AG08395 (cell line): Measurements from ENCODE around the gene SCAMP5.

Source experiments
- DNase-seq: peaks from one replicate; pipeline ENCODE4 v3.0.0; 2012; ENCODE audit warnings: mixed read lengths, low spot score

SCAMP5 gene, protein sequence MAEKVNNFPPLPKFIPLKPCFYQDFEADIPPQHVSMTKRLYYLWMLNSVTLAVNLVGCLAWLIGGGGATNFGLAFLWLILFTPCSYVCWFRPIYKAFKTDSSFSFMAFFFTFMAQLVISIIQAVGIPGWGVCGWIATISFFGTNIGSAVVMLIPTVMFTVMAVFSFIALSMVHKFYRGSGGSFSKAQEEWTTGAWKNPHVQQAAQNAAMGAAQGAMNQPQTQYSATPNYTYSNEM

DNA sequence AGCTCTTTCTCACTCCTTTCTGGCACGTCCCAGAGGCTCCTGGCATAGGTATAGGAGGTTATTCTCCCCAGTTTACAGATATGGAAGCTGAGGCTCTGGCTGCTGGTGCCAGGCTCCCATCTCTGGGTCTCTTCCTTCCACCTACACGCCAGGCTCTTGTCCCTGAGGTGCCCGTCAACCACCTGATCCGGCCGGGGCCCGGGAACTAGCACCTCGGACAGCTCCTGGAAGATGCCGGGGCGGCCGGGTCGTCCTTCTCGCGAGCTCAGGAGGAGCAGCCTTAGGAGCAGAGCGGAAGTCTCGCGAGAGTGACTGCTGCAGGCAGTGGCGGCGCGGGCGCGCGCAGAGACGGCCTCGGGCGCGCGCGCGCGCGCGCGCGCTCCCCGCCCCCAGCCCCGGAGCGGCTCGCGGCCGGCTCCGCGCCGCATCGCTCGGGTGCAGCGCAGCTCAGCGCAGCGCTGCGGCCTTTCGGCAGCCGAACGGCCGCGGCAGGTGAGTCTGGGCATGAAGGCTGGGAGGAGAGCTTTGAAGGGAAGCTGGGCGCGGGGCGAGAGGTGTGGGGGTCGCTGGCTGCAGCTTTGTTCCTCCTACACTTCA is at the start of gene SCAMP5:
SCAMP5 (plus strand) TSS at position 382 of the 597 bp plus-strand sequence. CDS start 16,277 bp downstream, outside the sequence.
- peak; percentile 98 for DNase-seq

DNA sequence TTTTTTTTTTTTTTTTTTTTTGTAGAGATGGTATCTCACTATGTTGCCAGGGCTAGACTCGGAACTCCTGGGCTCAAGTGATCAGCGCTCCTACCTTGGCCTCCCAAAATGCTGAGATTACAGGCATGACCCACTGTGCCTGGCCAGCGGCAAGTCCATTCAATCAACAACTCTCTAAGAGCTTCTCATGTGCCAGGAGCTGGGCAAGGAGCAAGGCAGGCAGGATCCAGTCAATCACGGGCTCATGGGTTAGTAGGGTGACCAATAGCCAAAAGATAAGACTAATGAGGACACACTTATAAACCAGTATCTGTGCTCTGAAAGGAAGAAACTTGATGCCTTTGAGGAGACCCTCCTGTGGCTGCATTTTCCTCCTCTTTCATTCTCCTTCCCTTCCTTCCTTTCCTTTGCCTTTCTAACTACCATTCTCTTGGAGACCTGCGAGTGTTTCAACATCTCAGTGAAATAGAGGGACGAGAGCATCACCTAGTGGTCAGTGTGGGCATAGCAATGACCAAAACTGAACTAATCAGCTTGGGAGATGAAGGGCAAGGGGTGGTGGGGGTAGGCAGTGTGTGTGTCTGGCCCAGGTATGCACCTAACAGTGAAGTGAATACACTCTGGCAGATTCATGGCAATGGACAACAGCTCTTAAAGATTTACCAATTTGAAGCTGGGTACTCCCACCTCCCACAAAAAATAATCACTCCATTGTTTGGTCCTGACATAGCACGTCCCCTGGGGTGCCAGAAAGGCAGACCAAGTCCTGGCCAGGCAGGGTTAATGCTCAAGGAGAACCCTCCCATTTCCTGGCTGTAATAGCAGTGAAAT is 45.1 kb upstream of the SCAMP5 start:
- peak; percentile 82 for DNase-seq

DNA sequence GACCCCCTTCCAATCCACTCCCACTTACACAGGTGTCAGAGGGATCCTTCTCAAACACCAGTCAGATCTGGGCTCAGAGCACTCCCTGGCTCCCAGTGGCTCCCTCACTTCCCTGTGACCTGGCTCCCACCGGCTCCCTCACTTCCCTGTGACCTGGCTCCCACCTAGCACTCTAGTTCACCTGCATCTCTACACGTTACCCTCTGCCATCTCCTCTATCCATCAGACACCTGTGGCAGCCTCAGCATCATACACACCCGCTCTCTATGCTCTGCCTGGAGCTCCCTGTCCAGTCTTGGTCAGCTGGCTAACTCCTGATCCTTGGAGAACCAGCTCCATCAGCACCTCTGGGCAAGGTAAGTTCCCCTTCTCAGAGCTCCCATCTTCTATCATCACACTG is 44.4 kb upstream of the SCAMP5 start:
- no peak for DNase-seq

DNA sequence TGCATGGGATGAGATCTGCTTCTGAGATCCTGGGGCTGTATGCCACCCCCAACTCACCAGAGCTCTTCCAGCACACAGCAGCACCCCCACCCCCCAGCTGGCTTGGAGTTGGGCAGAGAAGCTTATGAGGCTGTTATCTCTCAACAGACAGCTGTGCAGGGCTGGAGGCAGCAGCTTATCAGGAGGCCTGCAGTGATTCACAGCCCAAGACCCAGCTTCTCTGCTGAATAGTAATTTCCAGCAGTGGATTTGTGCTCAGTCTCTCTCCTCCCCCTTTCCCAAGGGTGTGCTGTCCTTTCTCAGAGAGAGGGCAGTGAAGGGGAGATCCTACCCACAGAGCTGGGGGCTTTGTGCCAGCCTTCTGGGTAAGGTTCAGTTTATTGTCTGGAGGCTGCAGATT is 40.8 kb upstream of the SCAMP5 start:
- DNase-seq = no peak

DNA sequence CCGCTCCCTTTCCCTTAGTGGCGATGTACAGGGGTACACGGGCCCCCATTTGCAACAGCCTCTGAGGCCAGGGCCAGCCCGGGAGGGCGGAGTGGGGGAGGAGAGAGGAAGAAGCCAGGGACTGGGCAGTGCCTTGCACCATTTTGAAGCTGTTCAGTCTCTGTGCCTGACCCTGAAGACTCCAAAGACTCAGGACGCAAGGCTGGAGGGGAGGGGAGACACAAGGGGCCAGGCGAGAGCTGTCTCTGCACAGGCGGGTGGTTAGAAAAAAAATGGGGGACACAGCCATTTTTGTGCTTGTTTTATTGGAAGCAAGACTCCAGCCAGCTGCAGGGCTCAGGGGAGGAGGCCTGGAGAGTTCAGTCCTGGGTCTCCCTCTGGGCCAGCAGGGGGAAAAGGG is 40.3 kb upstream of the SCAMP5 start:
- no peak for DNase-seq

DNA sequence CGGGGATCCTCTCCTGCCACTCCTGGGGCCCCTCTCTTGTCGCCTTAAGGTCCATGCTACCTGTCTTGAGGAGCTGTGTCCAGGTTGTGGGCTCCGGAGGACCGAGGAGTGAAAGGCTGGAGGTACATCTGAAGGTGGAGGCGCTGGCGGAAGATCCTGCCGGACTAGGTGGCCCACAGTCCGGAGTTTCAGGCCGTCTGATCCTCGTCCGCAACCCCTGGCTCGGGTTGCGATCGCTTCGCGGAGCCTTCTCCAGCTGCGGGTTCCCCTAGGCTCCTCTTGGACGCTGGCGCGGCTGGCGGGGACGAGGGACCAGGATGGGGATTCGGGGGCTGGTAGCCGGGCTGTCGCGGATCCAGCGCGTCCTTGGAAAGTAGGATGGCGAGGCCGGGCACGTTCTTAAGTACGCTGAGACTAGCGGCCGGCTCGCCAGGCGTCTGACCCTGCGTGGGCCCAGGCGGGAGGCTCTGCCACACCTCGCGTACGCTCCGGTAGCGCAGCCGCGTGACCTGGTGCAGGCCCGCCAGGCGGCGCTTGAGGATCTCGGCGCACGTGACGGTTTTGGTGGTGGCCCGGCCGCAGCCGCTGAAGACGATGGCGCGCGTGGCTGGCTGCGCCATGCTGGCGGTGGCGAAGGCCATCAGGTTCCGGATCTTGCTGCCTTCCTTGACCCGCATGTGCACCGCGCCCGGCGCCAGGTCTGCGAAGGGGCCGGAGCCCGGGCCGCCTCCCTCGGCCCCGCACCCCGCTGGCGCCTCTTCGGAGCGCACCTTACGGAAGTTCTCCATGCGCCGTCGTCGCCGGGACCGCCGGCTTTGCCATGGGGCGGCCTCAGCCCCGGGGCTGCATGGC is 39.3 kb upstream of the SCAMP5 start:
- peak; percentile 51 for DNase-seq

DNA sequence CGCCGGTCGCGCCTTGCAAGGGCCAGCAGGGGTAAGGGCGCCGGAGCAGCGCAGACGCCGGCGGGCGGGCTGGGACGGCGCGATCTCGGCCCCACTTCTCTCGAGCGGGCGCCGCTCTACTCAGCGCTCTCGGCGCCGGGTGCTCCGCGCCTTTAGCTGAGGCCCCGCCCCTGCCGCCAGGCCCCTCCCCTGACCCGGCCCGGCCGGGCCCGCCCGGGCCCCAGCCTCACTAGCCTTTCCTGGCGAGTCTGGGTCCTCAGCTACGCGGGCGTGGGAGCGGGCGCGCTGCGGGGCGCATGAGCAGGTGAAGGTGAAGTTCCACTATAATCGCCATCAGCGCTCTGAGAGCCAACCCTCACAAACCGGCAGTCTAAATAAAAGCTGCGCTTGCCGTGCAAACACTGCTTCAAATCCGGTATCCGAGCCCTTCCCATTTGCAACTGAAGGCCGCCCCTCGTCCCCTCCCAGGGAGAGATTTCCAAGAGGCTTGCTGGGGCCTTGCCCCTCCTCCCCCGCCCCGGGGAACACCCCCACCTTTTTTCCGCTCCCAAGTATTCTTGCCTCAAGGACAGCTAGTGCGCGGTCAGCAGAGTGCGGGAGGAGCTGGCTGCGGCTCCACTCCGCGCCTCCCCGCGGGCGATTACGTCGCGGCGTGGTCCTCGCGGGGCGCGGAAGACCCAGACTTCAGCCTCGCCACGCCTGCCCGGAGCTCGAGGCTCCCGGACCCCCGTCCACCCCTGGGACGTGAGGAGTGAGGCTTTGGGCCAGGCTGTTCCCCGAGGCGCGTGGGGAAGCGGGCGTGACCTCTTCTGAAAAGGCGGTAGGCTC is 38.5 kb upstream of the SCAMP5 start, which contains the start of gene RPP25:
RPP25 (minus strand) TSS at position 125 of the 828 bp plus-strand sequence. CDS start 189 bp downstream, outside the sequence.
- DNase-seq = peak; percentile 76

DNA sequence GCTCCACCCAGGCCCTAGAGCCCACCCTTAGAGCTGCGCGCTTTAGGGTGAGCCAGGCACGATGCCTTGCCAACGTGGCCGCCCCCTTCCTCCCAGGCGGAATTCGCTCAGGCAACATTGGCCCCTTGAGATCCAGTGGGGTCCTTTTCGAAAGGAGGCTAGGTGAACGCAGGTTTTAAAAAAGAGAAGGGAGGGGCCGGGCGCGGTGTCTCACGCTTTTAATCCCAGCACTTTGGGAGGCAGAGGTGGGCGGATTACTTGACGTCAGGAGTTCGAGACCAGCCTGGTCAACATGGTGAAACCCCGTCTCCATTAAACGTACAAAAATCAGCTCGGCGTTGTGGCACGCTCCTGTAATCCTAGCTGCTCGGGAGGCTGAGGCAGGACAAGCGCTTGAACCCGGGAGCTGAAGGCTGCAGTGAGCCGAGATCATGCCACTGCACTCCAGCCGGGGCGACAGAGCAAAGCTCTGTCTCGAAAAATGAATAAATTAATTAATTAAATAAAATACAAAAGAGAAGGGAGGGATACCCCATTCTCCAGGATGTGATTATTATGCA is 37.8 kb upstream of the SCAMP5 start:
- no peak for DNase-seq

DNA sequence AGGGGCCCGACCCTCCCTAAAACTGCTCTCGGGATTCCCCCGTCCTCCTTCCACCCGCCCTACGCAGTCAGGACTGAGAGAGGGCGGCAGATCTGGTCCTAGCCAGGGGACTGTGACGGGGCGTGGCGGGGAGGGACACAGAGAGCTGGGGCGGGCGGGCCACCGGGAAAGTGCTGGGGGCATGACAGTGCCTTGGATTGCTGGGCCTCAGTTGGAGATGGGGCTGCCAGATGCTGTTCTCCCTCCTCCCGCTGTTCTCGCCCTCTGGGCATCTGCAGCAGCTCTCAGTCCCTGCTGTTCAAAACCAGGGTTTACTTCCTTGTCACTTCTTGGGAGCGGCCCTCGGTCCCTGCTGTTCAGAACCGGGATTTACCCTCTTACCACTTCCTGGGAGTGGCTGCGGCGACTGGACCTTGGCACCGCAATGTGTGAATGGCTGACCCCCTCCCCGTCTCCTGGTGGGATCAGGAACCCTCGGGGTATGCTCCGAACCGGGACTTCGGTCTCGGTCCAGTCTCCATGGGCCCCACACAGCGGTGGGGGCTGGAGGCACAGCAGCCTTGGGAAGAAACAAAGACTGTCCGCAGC is 36.9 kb upstream of the SCAMP5 start:
- peak; percentile 67 for DNase-seq

DNA sequence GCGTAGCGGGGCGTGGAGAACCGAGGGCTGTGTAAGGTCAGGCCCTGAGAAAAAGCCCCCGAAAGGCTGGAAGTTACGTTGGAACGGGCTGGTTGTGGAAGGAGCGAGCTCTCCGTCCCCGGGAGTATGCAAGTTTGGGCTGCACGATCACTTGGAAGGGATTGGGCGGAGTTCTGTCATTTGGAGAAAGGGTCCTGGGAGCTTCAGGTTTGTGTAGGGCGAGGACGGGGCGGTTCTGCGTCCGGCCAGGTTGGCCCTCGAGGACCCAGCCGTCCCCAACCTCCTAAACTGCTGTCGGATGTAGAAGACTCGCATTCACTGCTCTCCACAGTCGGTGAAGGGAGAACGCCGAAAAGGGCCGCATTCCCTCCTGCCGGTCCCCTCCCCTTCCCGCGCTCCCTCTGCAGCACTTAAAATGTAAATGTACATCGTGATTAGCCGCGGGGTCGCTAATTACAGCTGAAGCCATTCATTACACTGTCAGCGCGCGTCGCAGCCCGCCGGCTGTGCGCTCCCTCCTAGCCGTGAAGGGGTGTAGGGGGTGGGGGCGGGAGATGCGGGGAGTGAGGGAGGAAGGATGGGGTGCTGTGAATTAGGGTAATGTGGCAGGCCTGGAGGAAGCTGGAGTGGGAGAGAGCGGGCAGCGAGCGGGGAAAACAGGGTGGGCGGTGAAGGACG is 36.3 kb upstream of the SCAMP5 start:
- no peak for DNase-seq

DNA sequence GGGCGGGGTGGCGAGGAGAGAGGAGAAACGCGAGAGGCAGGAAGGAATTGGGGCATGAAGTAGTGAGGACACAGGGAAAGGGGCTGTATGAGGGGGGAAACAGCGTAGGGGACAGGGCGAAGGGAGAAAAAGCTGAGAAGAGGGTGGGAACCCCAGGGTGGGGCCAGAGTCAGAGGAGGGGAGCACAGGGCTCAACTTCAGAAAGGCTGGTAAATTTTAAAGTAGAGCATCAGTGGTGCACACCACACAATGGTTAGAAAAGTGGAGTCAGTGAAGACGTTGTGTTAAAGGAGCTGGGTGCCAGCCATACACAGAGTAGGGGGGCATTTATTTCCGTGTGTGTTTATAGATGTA is 35.8 kb upstream of the SCAMP5 start:
- no peak for DNase-seq

DNA sequence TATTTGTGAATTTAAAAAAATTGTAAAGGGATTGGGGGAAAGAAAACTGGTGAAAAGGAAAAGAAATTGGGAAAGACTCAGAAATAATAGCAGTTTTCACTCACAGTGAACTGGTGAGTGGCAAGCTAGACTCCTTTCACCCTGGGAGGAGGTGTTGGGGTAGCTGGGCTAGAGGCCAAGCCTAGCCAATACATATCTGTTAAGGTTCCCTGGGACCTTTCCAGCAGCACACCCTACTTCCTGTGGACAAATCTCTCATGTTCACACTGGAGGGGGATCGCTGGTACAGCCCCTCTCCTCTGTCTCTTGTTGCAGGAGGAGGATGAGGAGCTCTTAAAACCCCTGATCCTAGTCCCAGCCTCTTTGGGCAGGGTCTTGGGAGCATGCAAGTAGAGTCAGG is 35.1 kb upstream of the SCAMP5 start:
- DNase-seq = no peak

DNA sequence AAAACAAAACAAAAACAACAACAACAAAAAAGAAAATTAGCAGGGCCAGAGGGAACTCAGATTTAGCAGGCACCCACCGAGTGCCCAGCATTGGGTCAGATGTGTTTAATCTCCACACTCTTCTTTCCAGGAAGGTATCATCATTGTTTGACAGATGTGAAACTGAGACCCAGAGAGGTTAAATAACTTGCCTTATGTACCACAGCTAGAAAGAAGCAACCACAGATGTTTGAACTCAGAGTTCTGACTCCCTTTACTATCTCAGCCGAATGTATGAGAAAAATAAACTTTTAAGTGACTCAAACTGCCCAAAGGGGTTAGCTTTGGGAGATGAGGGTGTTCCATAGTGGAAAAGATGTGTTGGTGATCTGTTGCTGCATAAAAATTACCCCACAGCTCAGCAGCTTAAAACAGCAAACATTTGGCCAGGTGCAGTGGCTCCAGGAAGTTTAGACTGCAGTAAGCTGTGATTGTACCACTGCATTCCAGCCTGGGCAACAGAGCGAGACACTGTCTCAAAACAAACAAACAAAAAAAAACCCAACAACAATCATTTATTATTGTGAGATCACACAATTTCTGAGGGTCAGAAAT is 34.3 kb upstream of the SCAMP5 start:
- DNase-seq = no peak

DNA sequence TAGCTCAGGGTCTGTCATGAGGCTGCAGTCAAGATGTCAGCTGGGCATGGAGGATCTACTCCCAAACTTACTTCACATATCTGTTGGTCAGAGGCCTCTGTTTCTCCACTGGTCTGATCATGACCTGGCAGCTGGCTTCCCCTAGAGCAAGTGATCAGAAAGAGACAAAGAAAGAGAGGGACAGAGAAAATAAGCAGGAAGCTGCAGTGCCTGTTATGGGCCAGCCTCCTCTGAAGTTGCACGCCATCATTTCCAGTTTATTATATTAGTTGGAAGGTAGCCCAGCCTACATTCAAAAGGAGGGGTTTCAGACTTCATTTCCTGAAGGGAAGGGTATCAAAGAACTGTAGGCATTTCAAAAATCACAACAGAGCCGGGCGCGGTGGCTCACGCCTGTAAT is 33.7 kb upstream of the SCAMP5 start:
- no peak for DNase-seq

DNA sequence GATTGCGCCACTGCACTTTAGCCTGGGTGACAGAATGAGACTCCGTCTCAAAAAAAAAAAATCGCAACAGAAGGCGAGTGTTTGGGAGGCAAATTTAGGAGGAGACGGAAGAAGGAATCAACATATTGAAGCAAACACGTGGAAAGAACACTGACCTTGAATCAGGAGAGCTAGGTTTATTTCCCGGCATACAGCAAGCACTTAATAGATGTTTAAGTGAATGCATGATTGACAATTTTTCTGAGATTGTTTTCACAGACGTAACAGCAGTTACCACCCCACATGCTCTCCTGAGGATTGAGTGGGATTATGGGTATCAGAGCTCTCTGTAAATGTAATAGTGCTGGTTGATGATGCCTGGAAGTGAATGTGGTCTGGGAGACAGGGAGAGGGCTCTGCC is 33.1 kb upstream of the SCAMP5 start:
- DNase-seq = no peak

DNA sequence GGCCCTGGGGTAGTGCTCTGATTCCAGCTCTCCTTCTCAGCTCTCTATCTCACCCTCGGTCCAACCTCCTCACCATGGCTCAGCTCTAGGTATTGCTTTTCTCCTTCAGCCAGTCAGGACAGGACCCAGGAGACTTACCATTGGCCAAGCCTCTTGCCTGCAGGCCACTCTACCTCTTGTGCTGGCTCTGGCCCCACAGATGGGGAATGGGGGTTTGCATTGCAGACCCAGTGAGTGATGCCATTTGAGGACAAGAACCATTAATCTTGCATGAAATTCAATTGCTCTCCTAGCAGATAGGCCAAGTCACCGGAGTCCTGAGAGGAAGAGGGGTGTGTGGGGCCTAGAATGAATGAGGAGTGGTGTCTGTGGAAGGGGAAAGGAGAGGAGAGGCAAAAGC is 32.7 kb upstream of the SCAMP5 start:
- DNase-seq = no peak

DNA sequence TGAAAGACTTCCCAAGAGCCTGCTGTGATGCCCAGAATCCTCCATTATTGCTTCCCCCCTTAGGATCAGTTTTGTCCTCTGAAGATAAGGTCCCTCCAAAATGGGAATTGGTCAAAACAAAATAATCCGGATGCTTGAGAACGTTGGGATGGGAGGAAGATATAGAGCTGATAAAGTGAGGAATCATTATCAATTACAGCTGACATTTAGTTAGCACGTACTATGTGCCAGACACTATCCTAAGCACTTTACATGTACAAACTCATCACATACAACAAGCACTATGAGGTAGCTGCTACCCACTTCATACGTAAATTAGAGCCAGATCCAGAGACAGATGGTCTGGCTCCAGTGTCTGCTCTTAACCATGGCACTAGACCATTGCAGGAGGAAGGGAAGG is 32.1 kb upstream of the SCAMP5 start:
- no peak for DNase-seq

DNA sequence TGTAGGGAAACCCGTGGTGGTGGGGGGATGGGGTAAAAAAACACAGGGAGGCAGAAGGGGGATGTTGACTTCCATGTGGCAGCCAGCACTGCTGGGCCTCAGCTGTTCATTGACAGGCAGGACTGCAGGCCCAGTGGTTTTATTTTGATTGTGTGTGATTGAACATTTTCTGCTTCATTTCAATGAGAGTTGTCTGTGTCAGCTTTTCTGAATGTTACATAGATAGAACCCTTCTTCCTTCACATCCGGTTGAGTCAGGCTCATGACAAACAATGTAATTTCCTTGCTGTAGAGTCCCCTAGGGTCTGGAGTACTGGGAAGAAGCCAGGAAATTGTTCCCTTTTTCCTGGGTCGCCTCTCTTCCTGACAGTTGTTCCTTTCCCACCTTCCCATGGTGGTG is 30.6 kb upstream of the SCAMP5 start:
- peak; percentile 34 for DNase-seq

DNA sequence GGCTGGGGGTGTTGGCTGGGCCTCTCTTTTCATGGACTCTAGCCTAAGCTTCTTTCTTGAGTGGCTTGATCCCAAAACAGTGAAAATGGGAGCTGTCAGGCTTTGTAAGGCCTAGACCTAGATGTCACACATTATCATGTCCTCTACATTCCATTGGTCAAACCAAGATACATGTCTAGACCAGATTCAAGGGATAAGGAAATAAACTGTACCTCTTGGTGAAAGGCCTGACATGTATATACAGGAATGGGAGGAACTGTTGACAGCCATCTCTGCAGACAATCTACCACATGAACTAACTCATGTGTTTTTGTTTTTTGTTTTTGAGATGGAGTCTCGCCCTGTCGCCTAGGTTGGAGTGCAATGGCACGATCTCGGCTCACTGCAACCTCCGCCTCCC is 27.7 kb upstream of the SCAMP5 start:
- DNase-seq = no peak

DNA sequence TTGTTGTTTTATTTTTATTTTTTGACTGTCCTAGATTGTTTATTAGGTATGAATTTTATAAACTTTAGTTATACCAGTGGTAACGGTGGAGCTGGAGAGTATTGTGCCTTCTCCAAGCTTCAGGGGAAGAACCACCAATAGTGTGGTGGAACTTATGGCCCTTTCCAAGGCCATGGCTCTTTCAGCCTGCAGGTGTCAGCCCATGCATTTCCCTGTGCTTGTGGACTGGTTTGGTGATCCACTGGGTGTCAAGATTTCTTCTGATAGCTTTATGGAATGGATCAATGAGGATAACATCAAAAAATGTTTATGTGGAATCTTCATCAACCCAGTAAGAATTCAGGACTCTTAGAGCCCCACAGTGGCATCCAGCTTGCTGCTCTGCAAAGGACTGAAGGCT is 19.2 kb upstream of the SCAMP5 start:
- DNase-seq = no peak
